HG03280 (cell line): ENCODE data around the gene FAM161B.
"Not testable (repeated sequence)": the region's sequence is repeated elsewhere in the genome, so short reads cannot be mapped to it uniquely, and the experiment has no call there.

Experiments
- ATAC-seq: cut with Tn5 transposase; IDR thresholded peaks from one replicate; pipeline ENCODE4 v1.9.1; 2021; ENCODE audit warnings: mild to moderate bottlenecking, moderate library complexity; ENCODE audit not compliant: unreplicated experiment

FAM161B gene

GRCh38 chr14:73944432-73945158, 5.3 kb downstream of the FAM161B start:
- no peak for ATAC-seq

DNA sequence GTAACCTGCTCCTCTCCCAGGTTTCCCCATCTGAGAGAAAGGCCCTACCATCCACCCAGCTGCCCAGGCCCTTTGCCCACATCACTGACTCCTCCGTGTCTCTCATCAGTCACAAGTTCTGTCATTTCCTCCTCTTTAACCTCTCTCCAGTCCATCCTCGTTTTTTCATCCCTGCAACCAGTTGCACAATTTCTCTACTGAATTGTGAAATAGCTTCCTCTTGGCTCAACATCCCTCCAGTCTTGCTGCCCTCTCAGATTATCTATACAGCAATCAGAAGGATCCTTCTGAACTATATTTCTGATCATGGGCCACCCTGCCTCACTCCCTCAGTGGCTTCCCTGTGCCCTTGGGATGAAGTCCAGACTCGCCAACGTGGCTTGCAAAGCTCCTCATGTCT, 6.8 kb downstream of the FAM161B start:
- no peak for ATAC-seq

DNA sequence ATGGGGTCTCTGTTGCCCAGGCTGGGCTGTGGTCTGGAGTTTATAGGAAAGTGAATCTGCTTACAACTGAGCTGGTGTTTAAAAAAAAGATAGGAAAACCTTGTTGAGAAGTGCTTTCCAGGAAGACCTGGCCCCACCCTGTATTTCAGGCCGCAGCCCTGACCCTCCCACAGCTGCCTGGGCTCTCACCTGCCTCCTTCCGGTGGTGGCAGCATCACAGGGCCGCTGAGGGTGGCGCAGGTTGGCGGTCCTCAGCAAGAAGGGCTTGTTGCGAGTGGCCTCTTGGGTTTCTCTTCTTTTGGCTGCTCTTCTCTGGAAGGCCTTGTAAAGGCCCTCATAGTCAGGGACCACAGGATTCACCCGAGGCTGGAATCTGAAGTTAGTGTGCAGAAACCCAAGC, 7.7 kb downstream of the FAM161B start:
- ATAC-seq: no peak

GRCh38 chr14:73937012-73937411, 12.9 kb downstream of the FAM161B start:
- ATAC-seq: no peak

DNA sequence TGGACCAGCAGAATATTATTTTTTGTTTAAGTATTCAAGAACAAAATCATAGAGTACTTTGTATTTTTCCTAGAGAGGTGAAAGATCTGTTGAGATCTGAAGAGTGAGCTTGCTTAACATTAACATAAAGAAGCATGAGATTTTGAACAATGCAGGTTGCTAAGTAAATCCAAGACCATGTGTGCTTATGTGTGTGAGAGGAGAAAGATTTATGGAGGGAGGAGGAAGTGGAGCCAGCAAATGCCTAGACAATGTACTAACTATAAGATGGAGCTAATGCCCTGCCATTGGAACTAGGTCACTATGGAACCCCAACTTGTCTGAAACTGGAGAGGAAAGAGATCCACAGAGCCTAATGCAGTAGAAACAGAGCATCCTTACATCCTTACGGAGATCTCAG, 13.3 kb downstream of the FAM161B start:
- no peak for ATAC-seq

- no peak for ATAC-seq
These were observed 14.2 kb downstream of the FAM161B start for GRCh38 chr14:73935666-73936065.

- ATAC-seq: no peak
These were observed 25.6 kb downstream of the FAM161B start for GRCh38 chr14:73924337-73924736.

DNA sequence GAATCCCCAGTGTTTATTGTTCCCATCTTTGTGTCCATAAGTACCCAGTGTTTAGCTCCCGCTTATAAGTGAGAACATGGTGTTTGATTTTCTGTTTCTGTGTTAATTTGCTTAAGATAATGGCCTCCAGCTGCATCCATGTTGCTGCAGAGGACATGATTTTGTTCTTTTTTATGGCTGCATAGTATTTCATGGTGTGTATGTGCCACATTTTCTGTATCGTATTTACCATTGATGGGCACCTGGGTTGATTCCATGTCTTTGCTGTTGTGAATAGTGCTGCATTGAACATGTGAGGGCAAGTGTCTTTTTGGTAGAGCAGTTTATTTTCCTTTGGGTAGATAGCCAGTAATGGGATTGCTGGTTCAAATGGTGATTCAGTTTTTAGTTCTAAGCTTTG, 30.4 kb downstream of the FAM161B start:
- not testable (repeated sequence) for ATAC-seq

DNA sequence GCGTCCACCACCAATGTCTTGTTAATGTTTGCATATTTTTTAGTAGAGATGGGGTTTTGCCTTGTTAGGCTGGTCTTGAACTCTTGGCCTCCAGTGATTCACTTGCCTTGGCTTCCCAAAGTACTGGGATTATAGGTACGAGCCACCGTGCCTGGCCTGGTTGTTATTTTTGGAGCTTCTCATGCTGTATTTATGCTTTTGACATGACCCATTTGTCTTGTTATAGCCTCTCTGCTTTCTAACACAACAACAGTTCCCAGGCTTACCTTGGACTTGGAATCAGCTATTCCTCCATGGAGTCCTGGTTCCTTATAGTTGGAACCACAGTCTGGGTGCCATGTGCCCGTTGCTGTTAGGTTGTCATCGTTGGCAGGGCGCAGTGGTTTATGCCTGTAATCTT, 33.6 kb downstream of the FAM161B start:
- no peak for ATAC-seq

GRCh38 chr14:73913256-73913655, 36.6 kb downstream of the FAM161B start:
- no peak for ATAC-seq

DNA sequence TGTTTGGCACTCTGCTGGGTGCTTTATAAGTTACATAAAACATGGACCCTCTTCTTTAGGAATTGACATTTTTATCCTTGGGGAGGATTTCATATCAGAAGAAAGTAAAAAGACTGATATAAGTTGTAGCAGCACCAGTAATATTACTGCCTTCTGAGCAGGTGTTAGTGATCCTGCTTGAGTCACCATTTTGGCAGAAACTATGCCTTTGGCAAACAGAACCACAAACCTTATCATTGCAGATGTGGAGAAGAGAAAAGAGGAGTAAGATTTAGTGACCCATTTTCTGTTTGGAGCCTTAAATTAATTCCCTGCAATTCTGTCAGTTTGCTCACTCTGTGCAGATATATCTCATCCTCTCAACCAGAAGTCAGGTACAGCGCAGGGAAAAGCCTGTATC, 40.2 kb downstream of the FAM161B start:
- no peak for ATAC-seq

GRCh38 chr14:73903028-73903427, 46.9 kb downstream of the FAM161B start:
- no peak for ATAC-seq

DNA sequence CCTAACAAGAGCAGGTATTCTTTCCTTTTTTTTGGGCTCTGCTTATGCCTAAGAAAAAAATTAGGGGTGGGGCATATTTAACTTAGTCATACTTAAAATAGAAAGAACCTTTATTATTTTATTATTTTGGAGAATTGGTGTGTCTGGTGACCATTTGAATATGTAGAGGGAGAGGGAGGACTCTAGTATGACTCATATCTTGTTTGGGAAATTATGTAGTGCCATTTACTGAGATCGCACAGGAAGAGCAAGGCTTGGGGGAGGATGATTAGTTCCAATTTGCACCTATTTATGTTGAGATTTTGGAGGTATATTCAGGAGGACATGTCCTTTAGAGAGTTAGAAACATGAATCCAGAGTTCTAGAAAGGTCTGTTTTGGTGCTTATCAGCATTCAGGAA, 53.4 kb downstream of the FAM161B start:
- ATAC-seq: no peak

- no peak for ATAC-seq
These were observed 54.0 kb downstream of the FAM161B start for GRCh38 chr14:73895939-73896338.

DNA sequence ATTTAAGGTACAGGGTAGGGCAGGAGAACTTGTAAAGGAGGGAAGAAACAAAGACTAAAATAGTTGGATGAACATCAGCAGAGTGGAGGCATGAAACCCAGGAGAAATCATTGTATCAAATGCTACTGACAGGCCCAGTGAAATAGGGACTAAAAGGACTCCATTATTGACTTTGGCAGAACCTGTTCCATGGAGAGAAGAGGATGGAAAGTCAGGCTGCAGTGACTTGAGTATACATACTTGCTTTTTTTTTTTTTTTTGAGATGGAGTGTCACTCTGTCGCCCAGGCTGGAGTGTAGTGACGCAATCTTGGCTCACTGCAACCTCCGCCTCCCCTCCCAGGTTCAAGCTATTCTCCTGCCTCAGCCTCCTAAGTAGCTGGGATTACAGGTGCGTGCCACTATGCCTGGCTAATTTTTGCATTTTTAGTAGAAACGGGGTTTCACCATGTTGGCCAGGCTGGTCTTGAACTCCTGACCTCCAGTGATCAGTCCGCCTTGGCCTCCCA, 55.7 kb downstream of the FAM161B start:
- ATAC-seq: not testable (repeated sequence)

DNA sequence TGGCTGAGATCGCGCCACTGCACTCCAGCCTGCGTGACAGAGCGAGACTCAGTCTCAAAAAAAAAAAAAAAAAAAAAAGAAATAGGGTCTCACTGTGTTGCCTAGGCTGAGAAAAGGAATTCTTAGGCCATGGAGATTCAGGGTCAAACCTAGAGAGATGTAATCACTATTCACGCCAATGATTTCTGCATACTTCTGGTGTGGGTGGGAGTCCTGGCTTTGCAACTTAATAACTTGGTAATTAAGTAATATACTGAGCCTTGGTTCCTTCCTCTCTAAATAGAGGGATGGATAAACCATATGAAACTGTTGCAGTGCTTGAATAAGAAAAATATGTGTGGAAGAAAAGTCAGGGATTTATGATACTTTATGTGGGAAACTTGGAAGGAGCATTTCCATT, 60.5 kb downstream of the FAM161B start:
- ATAC-seq: no peak

- no peak for ATAC-seq
These were observed 60.9 kb downstream of the FAM161B start for GRCh38 chr14:73888971-73889370.

GRCh38 chr14:73888460-73888725, 61.5 kb downstream of the FAM161B start:
- ATAC-seq: no peak

- ATAC-seq: no peak
These were observed 62.0 kb downstream of the FAM161B start for GRCh38 chr14:73887694-73888459.

DNA sequence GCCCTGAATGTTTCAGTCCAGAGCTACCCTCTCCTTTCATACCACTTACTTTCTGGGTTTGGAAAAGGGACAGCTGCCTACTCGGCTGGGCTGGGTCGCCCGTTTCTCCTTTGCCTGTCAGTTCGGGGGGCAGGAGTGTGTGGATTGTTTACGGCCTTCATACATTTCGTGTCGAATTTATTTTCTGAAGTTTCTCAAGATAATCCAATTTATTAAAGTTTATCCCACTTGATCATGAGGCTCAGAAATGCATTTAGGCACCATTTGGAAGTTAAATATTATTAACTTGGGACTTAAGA, 62.6 kb downstream of the FAM161B start:
- ATAC-seq: peak; percentile 2

DNA sequence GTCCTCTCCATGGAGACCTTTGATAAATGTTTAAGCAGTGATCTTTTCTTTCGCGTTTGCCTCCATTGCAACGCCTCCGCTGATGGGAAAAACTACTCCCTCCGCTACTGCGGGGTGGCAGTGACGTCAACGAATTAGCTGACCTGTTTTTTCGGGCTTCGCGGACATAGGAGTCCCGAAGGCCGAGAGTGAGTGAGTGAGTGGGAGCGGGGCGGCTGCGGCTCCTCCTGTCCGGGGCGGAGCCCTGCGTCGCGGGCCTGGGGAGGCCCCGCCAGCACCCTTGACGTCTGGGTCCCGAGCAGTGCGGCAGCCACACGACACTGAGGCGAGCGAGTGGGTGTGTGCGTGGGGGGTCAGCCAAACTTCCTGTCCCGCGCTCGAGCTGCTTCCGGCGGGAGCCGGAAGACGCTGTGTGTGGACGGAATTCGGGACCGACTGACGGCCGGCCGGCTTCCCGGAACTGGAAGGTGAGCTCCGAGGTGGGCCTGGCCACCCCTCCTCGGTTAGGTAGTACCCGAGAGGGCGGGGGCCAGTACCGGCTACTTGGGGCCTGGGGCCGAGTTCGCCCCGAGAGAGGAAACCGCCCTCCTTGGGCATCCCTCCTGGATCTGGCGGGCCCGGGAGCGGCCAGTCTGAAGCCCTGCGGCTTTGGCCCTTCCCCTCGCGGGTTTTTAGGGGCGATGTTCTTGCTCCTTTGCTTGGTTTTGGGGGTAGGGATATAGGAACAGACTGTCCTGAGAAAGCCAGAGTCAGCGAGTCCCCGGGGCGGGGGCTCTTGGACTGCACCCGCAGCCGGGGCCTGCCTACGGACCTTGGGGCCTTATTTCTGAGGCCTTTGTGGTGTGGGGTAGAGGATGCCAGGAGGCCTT, 63.2 kb downstream of the FAM161B start, which contains the start of gene ZNF410:
Gene ZNF410, plus strand, starts transcription at position 411 of the 869 bp plus-strand sequence. CDS start 5,317 bp downstream, outside the sequence.
- peak; percentile 97 for ATAC-seq
